Measurements from ENCODE around the gene OR52I2. TPM values are rescaled to one million over a fixed set of nuclear protein-coding genes. Genes with fewer than 3 reads are reported as not detected.

Gene OR52I2
- total RNA-seq, 2 experiments from 2014 or later = not detected

- Mint-ChIP-seq H3K4me1 (ENCODE audit: low read depth) (peaks cover 8% of the 10 kb centered on the region), H3K36me3 (ENCODE audit: low read depth) (no peaks in the 10 kb centered on the region), H3K4me3 (no peak overlapping the region), H3K27me3 (ENCODE audit: low read depth) (peaks cover 25% of the 10 kb centered on the region), H3K27ac (no peak overlapping the region), H3K9me3 (ENCODE audit: insufficient read depth) (no peaks in the 10 kb centered on the region)
- POLR2A ChIA-PET = no interaction called here
- CTCF ChIA-PET = interaction anchor here (1.7 kb wide), 1 partner anchor 60 kb away, joined by 4 read pairs; the partner anchor contains the start of gene OR51D1
- ATAC-seq = no peak
- DNase-seq = no peak
These were observed 4.7 kb upstream of the OR52I2 start for GRCh38 chr11:4576880-4577279.

GRCh38 chr11:4577761-4578160 is 3.8 kb upstream of the OR52I2 start:
- H3K36me3 Mint-ChIP-seq (ENCODE audit: low read depth) = no peaks in the 10 kb centered on the region
- ChIA-PET POLR2A (no interaction called here), CTCF (interaction anchor here (1.7 kb wide), 1 partner anchor 59 kb away, joined by 4 read pairs; the partner anchor contains the start of gene OR51D1)
- peaks cover 8% of the 10 kb centered on the region for H3K4me1 Mint-ChIP-seq (ENCODE audit: low read depth)
- no peak for ATAC-seq
- no peak overlapping the region for H3K4me3 Mint-ChIP-seq
- peaks cover 27% of the 10 kb centered on the region for H3K27me3 Mint-ChIP-seq (ENCODE audit: low read depth)
- H3K9me3 Mint-ChIP-seq (ENCODE audit: insufficient read depth) = no peaks in the 10 kb centered on the region
- no peak for DNase-seq
- H3K27ac Mint-ChIP-seq = no peak overlapping the region

GRCh38 chr11:4578624-4579023 is 2.9 kb upstream of the OR52I2 start:
- CTCF ChIA-PET = no interaction called here
- H3K4me3 Mint-ChIP-seq = no peak overlapping the region
- H3K36me3 Mint-ChIP-seq (ENCODE audit: low read depth) = no peaks in the 10 kb centered on the region
- no peak overlapping the region for H3K27ac Mint-ChIP-seq
- ATAC-seq = no peak
- peaks cover 33% of the 10 kb centered on the region for H3K27me3 Mint-ChIP-seq (ENCODE audit: low read depth)
- no peak for DNase-seq
- no peaks in the 10 kb centered on the region for H3K9me3 Mint-ChIP-seq (ENCODE audit: insufficient read depth)
- peaks cover 8% of the 10 kb centered on the region for H3K4me1 Mint-ChIP-seq (ENCODE audit: low read depth)
- POLR2A ChIA-PET = no interaction called here

- Mint-ChIP-seq H3K27ac (no peak overlapping the region), H3K36me3 (ENCODE audit: low read depth) (no peaks in the 10 kb centered on the region), H3K4me3 (no peak overlapping the region), H3K4me1 (ENCODE audit: low read depth) (peaks cover 8% of the 10 kb centered on the region), H3K9me3 (ENCODE audit: insufficient read depth) (no peaks in the 10 kb centered on the region), H3K27me3 (ENCODE audit: low read depth) (peaks cover 39% of the 10 kb centered on the region)
- POLR2A ChIA-PET = no interaction called here
- ATAC-seq (no peak), DNase-seq (no peak)
- CTCF ChIA-PET = no interaction called here
These were observed 1.4 kb upstream of the OR52I2 start for GRCh38 chr11:4580124-4580523.

GRCh38 chr11:4589017-4589416 is 7.5 kb downstream of the OR52I2 start:
- POLR2A ChIA-PET = no interaction called here
- CTCF ChIA-PET = no interaction called here
- DNase-seq (no peak), ATAC-seq (no peak)
- Mint-ChIP-seq H3K27ac (no peak overlapping the region), H3K27me3 (ENCODE audit: low read depth) (peaks cover 9% of the 10 kb centered on the region), H3K4me3 (no peak overlapping the region), H3K9me3 (ENCODE audit: insufficient read depth) (no peaks in the 10 kb centered on the region), H3K36me3 (ENCODE audit: low read depth) (no peaks in the 10 kb centered on the region), H3K4me1 (ENCODE audit: low read depth) (no peaks in the 10 kb centered on the region)

GRCh38 chr11:4593739-4594138 is 12.2 kb downstream of the OR52I2 start, which contains the start of gene OR52I1:
TSS of gene OR52I1 (plus strand) at chr11:4594039. CDS start at chr11:4594039, 0 bp downstream.
- no peak within 1 kb of the TSS for H3K27ac Mint-ChIP-seq
- ChIA-PET CTCF (interaction anchor here (0.7 to 0.9 kb wide), 2 partner anchors 42 to 44 kb away, joined by 3 read pairs; partner anchors contain the start of gene OR51D1), POLR2A (no interaction called here)
- H3K4me3 Mint-ChIP-seq = no peak within 1 kb of the TSS
- no peaks in the 10 kb centered on the region for H3K4me1 Mint-ChIP-seq (ENCODE audit: low read depth)
- H3K27me3 Mint-ChIP-seq (ENCODE audit: low read depth) = no peaks in the 10 kb centered on the region
- H3K9me3 Mint-ChIP-seq (ENCODE audit: insufficient read depth) = no peaks in the 10 kb centered on the region
- DNase-seq = no peak
- no peak for ATAC-seq
- peaks cover 13% of the 10 kb centered on the region for H3K36me3 Mint-ChIP-seq (ENCODE audit: low read depth)

GRCh38 chr11:4605057-4605456 is 23.5 kb downstream of the OR52I2 start:
- DNase-seq (no peak), ATAC-seq (no peak)
- Mint-ChIP-seq H3K36me3 (ENCODE audit: low read depth) (peaks cover 29% of the 10 kb centered on the region), H3K4me1 (ENCODE audit: low read depth) (peaks cover 34% of the 10 kb centered on the region), H3K27me3 (ENCODE audit: low read depth) (no peaks in the 10 kb centered on the region), H3K27ac (no peak overlapping the region), H3K4me3 (no peak overlapping the region), H3K9me3 (ENCODE audit: insufficient read depth) (no peaks in the 10 kb centered on the region)
- ChIA-PET CTCF (no interaction called here), POLR2A (no interaction called here)

- DNase-seq (no peak), ATAC-seq (no peak)
- POLR2A ChIA-PET = interaction anchor here (0.9 to 1.1 kb wide), 2 partner anchors 14 to 1083 kb away, joined by 3 read pairs; partner anchors contain the start of gene TRIM22
- Mint-ChIP-seq H3K4me3 (peak overlapping the region; percentile 92), H3K27ac (no peak overlapping the region), H3K4me1 (ENCODE audit: low read depth) (peaks cover 39% of the 10 kb centered on the region), H3K27me3 (ENCODE audit: low read depth) (no peaks in the 10 kb centered on the region), H3K36me3 (ENCODE audit: low read depth) (peaks cover 19% of the 10 kb centered on the region), H3K9me3 (ENCODE audit: insufficient read depth) (no peaks in the 10 kb centered on the region)
- CTCF ChIA-PET = interaction anchor here (1.1 to 3.2 kb wide), 2 partner anchors 21 to 419 kb away, joined by 3 to 14 read pairs; no protein-coding TSS in a partner anchor
These were observed 24.9 kb downstream of the OR52I2 start for GRCh38 chr11:4606231-4607015.

- Mint-ChIP-seq H3K4me1 (ENCODE audit: low read depth) (peaks cover 39% of the 10 kb centered on the region), H3K27ac (peak overlapping the region; percentile 91), H3K4me3 (peak overlapping the region; percentile 92), H3K9me3 (ENCODE audit: insufficient read depth) (no peaks in the 10 kb centered on the region), H3K27me3 (ENCODE audit: low read depth) (no peaks in the 10 kb centered on the region), H3K36me3 (ENCODE audit: low read depth) (peaks cover 15% of the 10 kb centered on the region)
- no peak for DNase-seq
- no peak for ATAC-seq
- POLR2A ChIA-PET = interaction anchor here (1.1 kb wide), 1 partner anchor 15 kb away, joined by 3 read pairs; no protein-coding TSS in a partner anchor
- CTCF ChIA-PET = interaction anchor here (1.0 to 3.2 kb wide), 3 partner anchors 20 to 420 kb away, joined by 3 to 14 read pairs (median 4); no protein-coding TSS in a partner anchor
These were observed 25.6 kb downstream of the OR52I2 start for GRCh38 chr11:4607096-4607495.

- CTCF ChIA-PET = interaction anchor here (0.8 to 3.2 kb wide), 3 partner anchors 19 to 421 kb away, joined by 3 to 14 read pairs (median 4); no protein-coding TSS in a partner anchor
These were observed 26.5 kb downstream of the OR52I2 start, which contains the start of gene TRIM68 for GRCh38 chr11:4607781-4608666. TSS of gene TRIM68 (minus strand) at chr11:4608231. CDS start at chr11:4605504, 2,727 bp downstream.

GRCh38 chr11:4610258-4610935 is 28.9 kb downstream of the OR52I2 start:
- POLR2A ChIA-PET = no interaction called here

More at GRCh38 chr11:4607781-4608666, 26.5 kb downstream of the OR52I2 start, which contains the start of gene TRIM68:
- ATAC-seq (peak; percentile 100), DNase-seq (peak; percentile 95)
- no peaks in the 10 kb centered on the region for H3K9me3 Mint-ChIP-seq (ENCODE audit: insufficient read depth)
- H3K27ac Mint-ChIP-seq = peak within 1 kb of the TSS; percentile 91
- peak within 1 kb of the TSS; percentile 92 for H3K4me3 Mint-ChIP-seq
- H3K4me1 Mint-ChIP-seq (ENCODE audit: low read depth) = peaks cover 39% of the 10 kb centered on the region
- peaks cover 10% of the 10 kb centered on the region for H3K36me3 Mint-ChIP-seq (ENCODE audit: low read depth)
- POLR2A ChIA-PET = interaction anchor here (1.1 kb wide), 2 partner anchors 16 to 527 kb away, joined by 3 read pairs; no protein-coding TSS in a partner anchor
- no peaks in the 10 kb centered on the region for H3K27me3 Mint-ChIP-seq (ENCODE audit: low read depth)

More at GRCh38 chr11:4610258-4610935, 28.9 kb downstream of the OR52I2 start:
- peak; percentile 50 for DNase-seq
- no peaks in the 10 kb centered on the region for H3K9me3 Mint-ChIP-seq (ENCODE audit: insufficient read depth)
- H3K4me1 Mint-ChIP-seq (ENCODE audit: low read depth) = peaks cover 39% of the 10 kb centered on the region
- H3K27ac Mint-ChIP-seq = peak overlapping the region; percentile 73
- H3K36me3 Mint-ChIP-seq (ENCODE audit: low read depth) = no peaks in the 10 kb centered on the region
- CTCF ChIA-PET = interaction anchor here (1.5 kb wide), 1 partner anchor 26 kb away, joined by 7 read pairs; the partner anchor contains the start of gene OR51D1
- no peak for ATAC-seq
- peaks cover 4% of the 10 kb centered on the region for H3K27me3 Mint-ChIP-seq (ENCODE audit: low read depth)
- H3K4me3 Mint-ChIP-seq = peak overlapping the region; percentile 53

All from activated CD8-positive, alpha-beta T cell treated with anti-CD3 and anti-CD28 coated beads, Interleukin-2, amount 10 ng/mL, durations not matched to agents 7 days and 5 days (primary cell).